IMR-90 (cell line): ENCODE data around the gene PTPRO.

Experiments
- BHLHE40 ChIP-seq: fragments of 150-350 bp; IDR thresholded peaks from 2 replicates; pipeline ENCODE4 v1.6.1; 2016; ENCODE audit warnings: mild to moderate bottlenecking, low read depth, low read length
- CEBPB ChIP-seq: IDR thresholded peaks from 2 replicates; pipeline ENCODE4 v1.6.1; 2012; ENCODE audit warnings: low read depth, low read length, improper control_type of control experiment
- CHD1 ChIP-seq: IDR thresholded peaks from 2 replicates; pipeline ENCODE4 v1.6.1; 2012; ENCODE audit warnings: low read depth, low read length, improper control_type of control experiment
- CTCF ChIP-seq: conservative IDR thresholded peaks from 2 replicates; pipeline ENCODE4 v1.5.1; 2012; ENCODE audit warnings: mild to moderate bottlenecking, low read depth, low read length, improper control_type of control experiment
- MAZ ChIP-seq: IDR thresholded peaks from 2 replicates; pipeline ENCODE4 v1.6.1; 2012; ENCODE audit warnings: low read depth, mild to moderate bottlenecking, low read length, improper control_type of control experiment, moderate library complexity, borderline replicate concordance
- POLR2A ChIP-seq: IDR thresholded peaks from 2 replicates; pipeline ENCODE4 v1.6.1; 2012; ENCODE audit warnings: mild to moderate bottlenecking, low read depth, low read length
- RAD21 ChIP-seq: IDR thresholded peaks from 2 replicates; pipeline ENCODE4 v1.6.1; 2012; ENCODE audit warnings: low read length, improper control_type of control experiment
- RFX5 ChIP-seq: IDR thresholded peaks from 2 replicates; pipeline ENCODE4 v1.8.0; 2012; ENCODE audit warnings: low read depth, mild to moderate bottlenecking, low read length, moderate library complexity
- SMC3 ChIP-seq: fragments of 150-350 bp; IDR thresholded peaks from 2 replicates; pipeline ENCODE4 v1.6.1; 2016; ENCODE audit warnings: low read depth, mild to moderate bottlenecking, antibody characterized with exemption, low read length, moderate library complexity
- TF ChIP-seq, protein P1 (sequence below): fragments of 150-350 bp; IDR thresholded peaks from 2 replicates; pipeline ENCODE4 v1.6.1; 2017; ENCODE audit warnings: mild to moderate bottlenecking, antibody characterized with exemption, low read length, low read depth
- TF ChIP-seq, protein P2 (sequence below): fragments of 150-350 bp; IDR thresholded peaks from 2 replicates; pipeline ENCODE4 v1.6.1; 2016; ENCODE audit warnings: low read depth, mild to moderate bottlenecking, low read length, moderate library complexity, borderline replicate concordance

GRCh38 chr12:15505616-15506015, 183.3 kb downstream of the PTPRO start:
- no peak for TF ChIP-seq CTCF
- TF ChIP-seq POLR2A, result no peak
- TF ChIP-seq, protein P1, sequence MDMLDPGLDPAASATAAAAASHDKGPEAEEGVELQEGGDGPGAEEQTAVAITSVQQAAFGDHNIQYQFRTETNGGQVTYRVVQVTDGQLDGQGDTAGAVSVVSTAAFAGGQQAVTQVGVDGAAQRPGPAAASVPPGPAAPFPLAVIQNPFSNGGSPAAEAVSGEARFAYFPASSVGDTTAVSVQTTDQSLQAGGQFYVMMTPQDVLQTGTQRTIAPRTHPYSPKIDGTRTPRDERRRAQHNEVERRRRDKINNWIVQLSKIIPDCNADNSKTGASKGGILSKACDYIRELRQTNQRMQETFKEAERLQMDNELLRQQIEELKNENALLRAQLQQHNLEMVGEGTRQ, result no peak
- no peak for TF ChIP-seq BHLHE40
- no peak for TF ChIP-seq SMC3
- TF ChIP-seq, protein P2, sequence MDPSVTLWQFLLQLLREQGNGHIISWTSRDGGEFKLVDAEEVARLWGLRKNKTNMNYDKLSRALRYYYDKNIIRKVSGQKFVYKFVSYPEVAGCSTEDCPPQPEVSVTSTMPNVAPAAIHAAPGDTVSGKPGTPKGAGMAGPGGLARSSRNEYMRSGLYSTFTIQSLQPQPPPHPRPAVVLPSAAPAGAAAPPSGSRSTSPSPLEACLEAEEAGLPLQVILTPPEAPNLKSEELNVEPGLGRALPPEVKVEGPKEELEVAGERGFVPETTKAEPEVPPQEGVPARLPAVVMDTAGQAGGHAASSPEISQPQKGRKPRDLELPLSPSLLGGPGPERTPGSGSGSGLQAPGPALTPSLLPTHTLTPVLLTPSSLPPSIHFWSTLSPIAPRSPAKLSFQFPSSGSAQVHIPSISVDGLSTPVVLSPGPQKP, result no peak
- TF ChIP-seq CEBPB, result no peak
- TF ChIP-seq RFX5, result no peak
- no peak for TF ChIP-seq MAZ
- TF ChIP-seq RAD21, result no peak
- TF ChIP-seq CHD1, result no peak
